H9 (cell line): ENCODE data around the gene MTOR. TPM values are rescaled to one million over a fixed set of nuclear protein-coding genes. Genes with fewer than 3 reads are reported as not detected.

Experiments
- DNase-seq: peaks from one replicate; pipeline ENCODE4 v3.0.0-alpha.2; 2017
- H2AFZ ChIP-seq: one replicate; pipeline ENCODE4 v1.6.1; 2013; ENCODE audit warnings: mild to moderate bottlenecking, low read length, control low read depth, moderate library complexity
- H2AK5ac ChIP-seq: 2 replicates; pipeline ENCODE4 v1.6.1; 2013; ENCODE audit warnings: low read length, control low read depth, mixed read lengths; ENCODE audit not compliant: insufficient read length
- H2BK120ac ChIP-seq: one replicate; pipeline ENCODE4 v1.6.1; 2013; ENCODE audit warnings: low read depth, mild to moderate bottlenecking, low read length, control low read depth, inconsistent platforms; ENCODE audit not compliant: poor library complexity, severe bottlenecking
- H2BK12ac ChIP-seq: 2 replicates; pipeline ENCODE4 v1.6.1; 2013; ENCODE audit warnings: low read length, control low read depth, mixed read lengths, low read depth; ENCODE audit not compliant: insufficient read length
- H2BK15ac ChIP-seq: 2 replicates; pipeline ENCODE4 v1.6.1; 2013; ENCODE audit warnings: low read depth, low read length, control low read depth
- H2BK20ac ChIP-seq: one replicate; pipeline ENCODE4 v1.6.1; 2013; ENCODE audit warnings: low read depth, mild to moderate bottlenecking, low read length, control low read depth, inconsistent platforms; ENCODE audit not compliant: poor library complexity, severe bottlenecking
- H2BK5ac ChIP-seq: 2 replicates; pipeline ENCODE4 v1.6.1; 2013; ENCODE audit warnings: low read length, control low read depth, mixed read lengths; ENCODE audit not compliant: insufficient read length
- H3K14ac ChIP-seq: 2 replicates; pipeline ENCODE4 v1.6.1; 2013; ENCODE audit warnings: low read length, control low read depth; ENCODE audit not compliant: insufficient read depth
- H3K18ac ChIP-seq: 2 replicates; pipeline ENCODE4 v1.6.1; 2013; ENCODE audit warnings: low read depth, mild to moderate bottlenecking, mixed read lengths, low read length, control low read depth; ENCODE audit not compliant: insufficient read length
- H3K23ac ChIP-seq: 2 replicates; pipeline ENCODE4 v1.6.1; 2013; ENCODE audit warnings: low read length, control low read depth, mixed read lengths, low read depth; ENCODE audit not compliant: insufficient read length
- H3K23me2 ChIP-seq: 2 replicates; pipeline ENCODE4 v1.6.1; 2013; ENCODE audit warnings: low read depth, mild to moderate bottlenecking, mixed read lengths, low read length, control low read depth; ENCODE audit not compliant: insufficient read length, poor library complexity, severe bottlenecking
- H3K27ac ChIP-seq: 2 replicates; pipeline ENCODE4 v1.5.1; 2013; ENCODE audit warnings: low read length, control low read depth, mixed read lengths, low read depth; ENCODE audit not compliant: insufficient read length
- H3K27me3 ChIP-seq: 2 replicates; pipeline ENCODE4 v1.6.1; 2013; ENCODE audit warnings: low read length, control low read depth, inconsistent platforms; ENCODE audit not compliant: insufficient read depth
- H3K4ac ChIP-seq: 2 replicates; pipeline ENCODE4 v1.6.1; 2013; ENCODE audit warnings: low read depth, mild to moderate bottlenecking, control low read depth, inconsistent platforms, low read length, moderate library complexity
- H3K4me1 ChIP-seq: 2 replicates; pipeline ENCODE4 v1.6.1; 2013; ENCODE audit warnings: low read length, control low read depth, inconsistent platforms; ENCODE audit not compliant: insufficient read depth
- H3K4me2 ChIP-seq: 2 replicates; pipeline ENCODE4 v1.6.1; 2013; ENCODE audit warnings: low read length, control low read depth, mixed read lengths; ENCODE audit not compliant: insufficient read length, insufficient read depth
- H3K56ac ChIP-seq: 2 replicates; pipeline ENCODE4 v1.6.1; 2013; ENCODE audit warnings: low read depth, mild to moderate bottlenecking, mixed read lengths, low read length, control low read depth; ENCODE audit not compliant: insufficient read length
- H3K79me1 ChIP-seq: 2 replicates; pipeline ENCODE4 v1.6.1; 2013; ENCODE audit warnings: low read depth, mild to moderate bottlenecking, moderate library complexity, low read length, control low read depth, inconsistent platforms; ENCODE audit not compliant: insufficient read depth, poor library complexity, severe bottlenecking
- H3K79me2 ChIP-seq: 2 replicates; pipeline ENCODE4 v1.6.1; 2013; ENCODE audit warnings: low read length, control low read depth, inconsistent platforms; ENCODE audit not compliant: insufficient read depth
- H3K9ac ChIP-seq: 2 replicates; pipeline ENCODE4 v1.6.1; 2013; ENCODE audit warnings: low read length, control low read depth, mixed read lengths; ENCODE audit not compliant: insufficient read length; ENCODE audit errors: extremely low read depth
- H3K9me3 ChIP-seq: one replicate; pipeline ENCODE4 v1.6.1; 2013; ENCODE audit warnings: low read depth, low read length, inconsistent platforms; ENCODE audit not compliant: control insufficient read depth
- H3T11ph ChIP-seq: one replicate; pipeline ENCODE4 v1.6.1; 2013; ENCODE audit warnings: mild to moderate bottlenecking, low read length, control low read depth, inconsistent platforms
- H4K20me1 ChIP-seq: one replicate; pipeline ENCODE4 v1.6.1; 2013; ENCODE audit not compliant: control insufficient read depth, insufficient read length, insufficient read depth
- H4K5ac ChIP-seq: 2 replicates; pipeline ENCODE4 v1.6.1; 2013; ENCODE audit warnings: low read depth, mild to moderate bottlenecking, mixed read lengths, low read length, control low read depth; ENCODE audit not compliant: insufficient read length
- H4K8ac ChIP-seq: replicated peaks from 2 replicates; pipeline ENCODE4 v1.6.1; 2013; ENCODE audit warnings: low read length, control low read depth, mixed read lengths, low read depth; ENCODE audit not compliant: insufficient read length
- H4K91ac ChIP-seq: 2 replicates; pipeline ENCODE4 v1.6.1; 2013; ENCODE audit warnings: low read depth, mild to moderate bottlenecking, moderate library complexity, mixed read lengths, low read length, control low read depth; ENCODE audit not compliant: insufficient read length
- H3K27ac Mint-ChIP-seq, 3 experiments: 2 replicates in 2 of 3; 3 replicates in 1 of 3; pipeline ENCODE4 v1.8.0; 2020 to 2021; ENCODE audit warnings: mixed read lengths in 3 of 3, mild to moderate bottlenecking in 1 of 3, moderate library complexity in 1 of 3
- H3K27me3 Mint-ChIP-seq: 2 replicates; pipeline ENCODE4 v1.8.0; 2021; ENCODE audit warnings: low read depth, mild to moderate bottlenecking, moderate library complexity, mixed read lengths
- H3K36me3 Mint-ChIP-seq, 3 experiments: 2 replicates in 2 of 3; 3 replicates in 1 of 3; pipeline ENCODE4 v1.8.0; 2020 to 2021; ENCODE audit warnings: low read depth in 3 of 3, mixed read lengths in 3 of 3; ENCODE audit not compliant: insufficient read depth in 1 of 3
- H3K4me1 Mint-ChIP-seq, 2 experiments: 2 replicates each; pipeline ENCODE4 v1.8.0; 2020; ENCODE audit warnings: mixed read lengths in 2 of 2
- H3K4me3 Mint-ChIP-seq, 2 experiments: 2 replicates in 1 of 2; 3 replicates in 1 of 2; pipeline ENCODE4 v1.8.0; 2020 to 2021; ENCODE audit warnings: mild to moderate bottlenecking in 2 of 2, mixed read lengths in 2 of 2, moderate library complexity in 1 of 2
- H3K9me3 Mint-ChIP-seq, 2 experiments: 2 replicates in 1 of 2; 3 replicates in 1 of 2; pipeline ENCODE4 v1.8.0; 2020; ENCODE audit warnings: mild to moderate bottlenecking in 2 of 2, mixed read lengths in 2 of 2, moderate library complexity in 1 of 2
- WGBS: extraction: QIAGEN DNeasy Blood & Tissue Kit; methylation state at CpG from one replicate; pipeline ENCODE4 v1.1.7; 2013; ENCODE audit warnings: missing lambda C conversion rate, low lambda C conversion rate, mixed read lengths; ENCODE audit not compliant: insufficient read length; ENCODE audit errors: extremely low coverage; 5-methylcytosine and 5-hydroxymethylcytosine counted together
- total RNA-seq: library from RNA; stranded (reverse); gene quantifications from 2 replicates; pipeline ENCODE4 v1.2.1, GENCODE V29; 2021
- TF ChIP-seq, protein P1 (sequence below): fragments of 200-600 bp; sonication (generic); conservative IDR thresholded peaks from 3 replicates; pipeline ENCODE4 v1.8.0; 2021; ENCODE audit warnings: antibody characterized with exemption, mild to moderate bottlenecking

MTOR gene
- total RNA-seq, 1 experiment from 2014 or later, result 67.5 TPM

DNA sequence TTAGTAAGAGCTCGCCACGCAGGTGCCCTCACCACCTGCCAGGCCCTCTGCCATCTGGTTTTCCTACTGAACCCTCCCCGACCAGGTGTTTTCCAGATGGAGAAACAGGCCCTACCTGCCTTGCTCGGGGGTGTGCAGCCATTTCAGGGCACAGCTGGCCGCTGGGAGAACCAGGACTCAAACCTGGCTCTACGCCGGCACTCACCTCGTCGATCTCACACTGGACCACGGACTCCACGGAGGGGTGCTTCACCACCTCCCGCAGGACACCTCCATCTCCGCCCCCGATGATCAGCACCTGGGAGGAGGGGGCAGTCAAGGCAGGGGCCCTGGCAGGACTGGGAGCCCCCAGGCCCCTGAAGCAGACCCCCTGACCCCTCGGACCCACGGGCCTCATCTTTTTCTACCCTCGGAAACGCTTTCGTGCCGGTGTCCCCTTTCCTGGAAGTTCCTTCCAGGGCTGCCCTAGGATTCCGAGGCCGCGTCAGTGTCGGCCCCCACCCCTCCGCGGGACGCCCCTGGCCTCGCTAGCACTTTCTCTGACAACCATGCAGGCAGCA, 203.7 kb downstream of the MTOR start:
- Histone ChIP-seq H3K4ac (no peak overlapping the region), H2BK15ac (no peak overlapping the region), H3K14ac (no peak overlapping the region), H2BK12ac (no peak overlapping the region), H3K79me2 (peaks cover 2% of the 10 kb centered on the region; the same call in 1 of the 2 replicates), H3K9me3 (no peaks in the 10 kb centered on the region), H3K27me3 (no peaks in the 10 kb centered on the region; the same call in 1 of the 2 replicates), H3T11ph (no peak overlapping the region), H4K20me1 (no peaks in the 10 kb centered on the region), H2BK20ac (no peak overlapping the region), H4K5ac (no peak overlapping the region), H4K8ac (no peak overlapping the region), H2BK120ac (no peak overlapping the region), H3K9ac (peak overlapping the region; percentile 15), H3K23me2 (peaks cover 7% of the 10 kb centered on the region), H4K91ac (no peak overlapping the region), H3K18ac (no peak overlapping the region), H2AFZ (no peak overlapping the region), H2AK5ac (no peak overlapping the region), H3K4me2 (peak overlapping the region; percentile 56), H3K23ac (no peak overlapping the region), H3K4me1 (no peaks in the 10 kb centered on the region), H2BK5ac (no peak overlapping the region), H3K27ac (no peak overlapping the region), H3K56ac (no peak overlapping the region), H3K79me1 (no peaks in the 10 kb centered on the region)
- H3K27ac Mint-ChIP-seq, result peak overlapping the region in 1 of 3 experiments; percentile 48; a peak in 2 of 7 replicates
- DNase-seq, result no peak
- TF ChIP-seq, protein P1, sequence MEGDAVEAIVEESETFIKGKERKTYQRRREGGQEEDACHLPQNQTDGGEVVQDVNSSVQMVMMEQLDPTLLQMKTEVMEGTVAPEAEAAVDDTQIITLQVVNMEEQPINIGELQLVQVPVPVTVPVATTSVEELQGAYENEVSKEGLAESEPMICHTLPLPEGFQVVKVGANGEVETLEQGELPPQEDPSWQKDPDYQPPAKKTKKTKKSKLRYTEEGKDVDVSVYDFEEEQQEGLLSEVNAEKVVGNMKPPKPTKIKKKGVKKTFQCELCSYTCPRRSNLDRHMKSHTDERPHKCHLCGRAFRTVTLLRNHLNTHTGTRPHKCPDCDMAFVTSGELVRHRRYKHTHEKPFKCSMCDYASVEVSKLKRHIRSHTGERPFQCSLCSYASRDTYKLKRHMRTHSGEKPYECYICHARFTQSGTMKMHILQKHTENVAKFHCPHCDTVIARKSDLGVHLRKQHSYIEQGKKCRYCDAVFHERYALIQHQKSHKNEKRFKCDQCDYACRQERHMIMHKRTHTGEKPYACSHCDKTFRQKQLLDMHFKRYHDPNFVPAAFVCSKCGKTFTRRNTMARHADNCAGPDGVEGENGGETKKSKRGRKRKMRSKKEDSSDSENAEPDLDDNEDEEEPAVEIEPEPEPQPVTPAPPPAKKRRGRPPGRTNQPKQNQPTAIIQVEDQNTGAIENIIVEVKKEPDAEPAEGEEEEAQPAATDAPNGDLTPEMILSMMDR, result no peak
- no peaks in the 10 kb centered on the region for H3K27me3 Mint-ChIP-seq
- peaks cover 26 to 67% (median 37%) of the 10 kb centered on the region in 3 experiments for H3K36me3 Mint-ChIP-seq
- H3K4me3 Mint-ChIP-seq, result peak overlapping the region; percentile 88 to 91
- no CpG with 5 or more reads among the region's 28 CpGs for WGBS
- no peaks in the 10 kb centered on the region for H3K9me3 Mint-ChIP-seq
- peaks cover 13 to 19% of the 10 kb centered on the region in 2 experiments for H3K4me1 Mint-ChIP-seq
